Measurements from ENCODE around the gene EEF1G.
"Not testable (repeated sequence)": the region's sequence is repeated elsewhere in the genome, so short reads cannot be mapped to it uniquely, and the experiment has no call there.

GRCh38 chr11:62616957-62617356 lies 43.3 kb upstream of the EEF1G start:
- TF ChIP-seq EP300, POLR2AphosphoS5 (IDR thresholded peaks at IDR 0.05): not testable (repeated sequence)
